ENCODE measurements around the gene USE1.

The USE1 gene

DNA sequence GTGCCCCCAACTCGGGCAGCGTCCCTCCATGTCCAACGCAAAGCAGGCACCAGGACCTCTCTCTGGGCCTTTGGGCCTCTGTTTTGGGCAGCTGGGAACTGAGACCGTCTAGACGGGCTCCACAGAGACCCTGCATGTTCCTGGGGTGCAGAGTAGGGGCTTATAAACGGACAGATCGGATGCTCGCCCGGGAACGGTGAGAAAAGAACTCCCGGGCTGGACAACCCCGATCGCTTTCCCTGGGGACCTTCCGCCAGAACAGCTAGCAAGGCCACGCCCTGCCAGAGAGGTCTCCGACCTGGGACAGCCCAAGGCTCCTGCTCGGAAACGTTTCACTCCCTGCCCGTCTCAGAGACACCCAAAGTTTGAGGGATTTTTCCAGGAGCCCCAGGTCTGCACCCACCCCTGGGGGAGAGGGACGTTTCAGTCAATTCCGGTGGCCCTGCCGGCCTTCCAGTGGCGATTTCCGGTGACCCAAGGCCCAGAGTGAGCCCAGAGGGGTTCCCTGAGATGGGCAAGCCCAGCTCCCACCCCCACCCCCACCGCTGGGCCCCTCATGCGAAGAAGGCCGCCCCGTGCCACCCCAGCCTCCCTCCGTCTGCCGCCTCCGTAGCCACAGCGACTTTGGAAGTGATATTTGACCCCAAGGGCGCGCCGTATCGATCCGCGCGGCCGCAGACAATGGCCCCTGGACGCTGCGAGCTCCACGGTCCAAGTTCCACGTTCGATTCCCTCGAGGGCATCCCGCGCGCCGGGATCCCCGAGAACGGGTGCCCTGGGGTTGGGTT, 28.9 kb downstream of the USE1 start:
- no peak overlapping the region for H3K9ac ChIP-seq (ENCODE audit: low read length)
- no peak for DNase-seq
- TF ChIP-seq EZH2phosphoT487 (IDR thresholded peaks at IDR 0.05; ENCODE audit: low read length) (no peak), CTCF (IDR thresholded peaks at IDR 0.05; ENCODE audit: low read length) (no peak), EZH2 (optimal IDR thresholded peaks at IDR 0.05; ENCODE audit: low read depth, low read length) (no peak)
- H3K79me2 ChIP-seq (ENCODE audit: low read length): peaks cover 16% of the 10 kb centered on the region
- H3F3A ChIP-seq (ENCODE audit: insufficient read depth, low read length): peaks cover 7% of the 10 kb centered on the region; the same call in 1 of the 2 replicates
- H3K4me1 ChIP-seq (ENCODE audit: low read length): peaks cover 13% of the 10 kb centered on the region; the same call in 1 of the 2 replicates
- H3K9me3 ChIP-seq (replicated peaks; ENCODE audit: insufficient read depth, low read length): no peaks in the 10 kb centered on the region
- H3K27ac ChIP-seq (ENCODE audit: low read length): no peak overlapping the region
- no peaks in the 10 kb centered on the region for H4K20me1 ChIP-seq (ENCODE audit: insufficient read depth, low read length)
- no peaks in the 10 kb centered on the region for H3K36me3 ChIP-seq (replicated peaks; ENCODE audit: insufficient read depth, low read length)
- H3K27me3 ChIP-seq (replicated peaks; ENCODE audit: insufficient read depth, low read length): no peaks in the 10 kb centered on the region
- no peak overlapping the region for H2AFZ ChIP-seq (ENCODE audit: low read length)
- H3K4me2 ChIP-seq (ENCODE audit: low read depth, low read length): peak overlapping the region; percentile 82
- H3K9me2 ChIP-seq (replicated peaks; ENCODE audit: insufficient read depth, low read length): no peaks in the 10 kb centered on the region
- peak overlapping the region; percentile 49; the same call in 1 of the 2 replicates for H3K4me3 ChIP-seq (ENCODE audit: low read length)

DNA sequence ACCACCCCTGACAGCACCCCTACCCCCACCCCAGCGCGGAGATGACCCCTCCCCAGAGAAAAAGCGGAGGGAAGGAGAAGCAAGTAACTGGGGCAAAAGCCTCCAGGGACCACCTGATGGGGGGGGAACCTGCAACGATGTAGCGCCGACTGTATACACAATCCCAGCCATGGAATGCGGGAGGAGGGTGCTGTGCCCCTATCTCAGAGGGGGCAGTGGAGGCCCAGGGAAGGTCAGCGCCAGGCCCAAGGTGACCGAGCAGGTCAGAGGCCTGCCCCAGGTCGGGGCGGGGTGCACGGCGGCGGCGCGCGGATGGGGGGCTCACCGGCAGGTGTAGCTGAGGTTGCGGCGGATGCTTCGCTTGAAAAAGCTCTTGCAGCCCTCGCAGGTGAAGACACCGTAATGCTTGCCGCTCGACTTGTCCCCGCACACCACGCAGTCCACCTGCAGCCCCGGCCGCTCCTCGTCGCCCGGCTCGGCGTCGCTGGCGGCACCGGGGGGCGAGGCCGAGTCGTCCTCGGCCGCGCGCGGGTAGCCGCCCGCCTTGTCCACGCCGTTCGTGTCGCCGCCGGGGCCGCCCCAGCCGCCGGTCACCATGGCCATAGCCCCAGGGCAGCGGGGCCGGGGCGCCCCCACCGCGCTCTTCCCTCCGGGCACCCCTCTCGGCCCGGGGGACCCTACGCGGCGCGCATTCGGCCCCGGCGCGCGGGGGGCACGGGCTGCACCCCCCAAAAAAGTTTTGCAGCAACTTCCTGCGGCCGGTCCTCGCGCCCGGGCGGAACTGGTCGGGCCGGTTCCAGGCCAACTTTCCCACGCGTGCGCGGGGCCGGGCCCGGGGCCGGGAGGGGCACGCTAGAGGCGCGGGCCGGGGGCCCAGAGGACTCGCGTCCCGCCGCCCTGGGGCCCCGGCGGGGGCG, 29.7 kb downstream of the USE1 start:
- no peak overlapping the region for H3K9ac ChIP-seq (ENCODE audit: low read length)

More for the DNA sequence above, 29.7 kb downstream of the USE1 start:
- TF ChIP-seq EZH2phosphoT487 (IDR thresholded peaks at IDR 0.05; ENCODE audit: low read length): no peak
- no peak for TF ChIP-seq EZH2 (optimal IDR thresholded peaks at IDR 0.05; ENCODE audit: low read depth, low read length)
- no peak for TF ChIP-seq CTCF (IDR thresholded peaks at IDR 0.05; ENCODE audit: low read length)
- H3K27ac ChIP-seq (ENCODE audit: low read length): no peak overlapping the region
- peaks cover 16% of the 10 kb centered on the region for H3K79me2 ChIP-seq (ENCODE audit: low read length)
- H3K36me3 ChIP-seq (replicated peaks; ENCODE audit: insufficient read depth, low read length): no peaks in the 10 kb centered on the region
- peaks cover 13% of the 10 kb centered on the region; the same call in 1 of the 2 replicates for H3K4me1 ChIP-seq (ENCODE audit: low read length)
- H2AFZ ChIP-seq (ENCODE audit: low read length): no peak overlapping the region
- H3F3A ChIP-seq (ENCODE audit: insufficient read depth, low read length): peaks cover 7% of the 10 kb centered on the region; the same call in 1 of the 2 replicates
- no peaks in the 10 kb centered on the region for H3K9me2 ChIP-seq (replicated peaks; ENCODE audit: insufficient read depth, low read length)
- H3K27me3 ChIP-seq (replicated peaks; ENCODE audit: insufficient read depth, low read length): no peaks in the 10 kb centered on the region
- no peak for DNase-seq
- no peaks in the 10 kb centered on the region for H3K9me3 ChIP-seq (replicated peaks; ENCODE audit: insufficient read depth, low read length)
- no peaks in the 10 kb centered on the region for H4K20me1 ChIP-seq (ENCODE audit: insufficient read depth, low read length)
- peak overlapping the region; percentile 49; the same call in 1 of the 2 replicates for H3K4me3 ChIP-seq (ENCODE audit: low read length)
- H3K4me2 ChIP-seq (ENCODE audit: low read depth, low read length): peak overlapping the region; percentile 82

All from MM.1S (cell line).